SK-N-SH (cell line): ENCODE results near the gene NLRP1.

ENCODE experiments used
- CTCF ChIP-seq: fragments of 200-600 bp; sonication (generic); IDR thresholded peaks from 2 replicates; pipeline ENCODE4 v1.6.1; 2017; ENCODE audit warnings: antibody characterized with exemption, mild to moderate bottlenecking, moderate library complexity
- EP300 ChIP-seq, 2 experiments: IDR thresholded peaks; 2 replicates each; pipeline versions ENCODE4 v1.4.0 to v1.6.1; 2012; ENCODE audit warnings: borderline replicate concordance in 1 of 2, low read depth in 1 of 2, low read length in 1 of 2
- TAF1 ChIP-seq: IDR thresholded peaks from 2 replicates; pipeline ENCODE4 v1.6.1; 2012; ENCODE audit warnings: low read depth, mild to moderate bottlenecking, low read length, moderate library complexity, borderline replicate concordance
- TEAD4 ChIP-seq: IDR thresholded peaks from 2 replicates; pipeline ENCODE4 v1.4.0; 2012; ENCODE audit warnings: mild to moderate bottlenecking, borderline replicate concordance; ENCODE audit not compliant: insufficient read depth

DNA sequence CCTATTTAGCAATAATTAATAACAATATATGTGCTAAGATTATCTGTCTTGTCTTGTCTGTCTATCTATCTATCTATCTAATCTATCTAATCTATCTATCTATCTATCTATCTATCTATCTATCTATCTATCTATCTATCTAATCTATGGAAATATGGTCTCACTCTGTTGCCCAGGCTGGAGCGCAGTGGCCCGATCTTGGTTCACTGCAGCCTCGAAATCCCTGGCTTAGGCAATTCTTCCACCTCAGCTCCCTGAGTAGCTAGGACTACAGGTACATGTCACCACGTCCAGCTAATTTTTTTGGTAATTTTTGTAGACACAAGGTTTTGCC lies 53.3 kb downstream of the NLRP1 start:
- TF ChIP-seq CTCF (no peak), EP300 (IDR thresholded peaks at IDR 0.05; ENCODE audit: borderline replicate concordance in 1 of 2, low read depth in 1 of 2, low read length in 1 of 2) (no peak), TAF1 (no peak), TEAD4 (no peak)
